Brain microvascular endothelial cell (primary cell): ENCODE results near the gene TBX21.

ENCODE experiments used
- DNase-seq: peaks from one replicate; pipeline ENCODE4 v3.0.0-alpha.2; 2020
- H3K27ac ChIP-seq: fragments of 250-450 bp; sonication (Bioruptor Pico); 2 replicates; pipeline ENCODE4 v1.5.1; 2020; ENCODE audit warnings: mild to moderate bottlenecking, moderate library complexity
- H3K27me3 ChIP-seq: fragments of 250-450 bp; sonication (Bioruptor Pico); replicated peaks from 2 replicates; pipeline ENCODE4 v1.5.1; 2020; ENCODE audit warnings: mild to moderate bottlenecking
- H3K36me3 ChIP-seq: fragments of 250-450 bp; sonication (Bioruptor Pico); replicated peaks from 2 replicates; pipeline ENCODE4 v1.5.1; 2020; ENCODE audit warnings: mild to moderate bottlenecking
- H3K4me3 ChIP-seq: 2 replicates; pipeline ENCODE4 v1.5.1; 2011; ENCODE audit warnings: low read depth, mild to moderate bottlenecking, control low read depth, low read length, moderate library complexity
- CTCF ChIP-seq: IDR thresholded peaks from 2 replicates; pipeline ENCODE4 v1.5.1; 2011; ENCODE audit warnings: low read depth, mild to moderate bottlenecking, moderate library complexity, low read length, control low read depth, inconsistent platforms; ENCODE audit errors: missing control alignments
- in situ Hi-C: cut with HindIII; loops from 2 replicates; pipeline ENCODE4 v1.10.0; 2017; ENCODE audit warnings: low sequenced_read_pairs, low pct_ligation_motif_present

TBX21 gene

GRCh38 chr17:47741793-47742145 lies 8.7 kb downstream of the TBX21 start:
- H3K4me3 ChIP-seq: no peak overlapping the region
- in situ Hi-C loops: no loop called here
- no peak overlapping the region for H3K27ac ChIP-seq
- TF ChIP-seq CTCF: no peak
- peaks cover 25% of the 10 kb centered on the region for H3K27me3 ChIP-seq
- no peak for DNase-seq
- no peaks in the 10 kb centered on the region for H3K36me3 ChIP-seq

DNA sequence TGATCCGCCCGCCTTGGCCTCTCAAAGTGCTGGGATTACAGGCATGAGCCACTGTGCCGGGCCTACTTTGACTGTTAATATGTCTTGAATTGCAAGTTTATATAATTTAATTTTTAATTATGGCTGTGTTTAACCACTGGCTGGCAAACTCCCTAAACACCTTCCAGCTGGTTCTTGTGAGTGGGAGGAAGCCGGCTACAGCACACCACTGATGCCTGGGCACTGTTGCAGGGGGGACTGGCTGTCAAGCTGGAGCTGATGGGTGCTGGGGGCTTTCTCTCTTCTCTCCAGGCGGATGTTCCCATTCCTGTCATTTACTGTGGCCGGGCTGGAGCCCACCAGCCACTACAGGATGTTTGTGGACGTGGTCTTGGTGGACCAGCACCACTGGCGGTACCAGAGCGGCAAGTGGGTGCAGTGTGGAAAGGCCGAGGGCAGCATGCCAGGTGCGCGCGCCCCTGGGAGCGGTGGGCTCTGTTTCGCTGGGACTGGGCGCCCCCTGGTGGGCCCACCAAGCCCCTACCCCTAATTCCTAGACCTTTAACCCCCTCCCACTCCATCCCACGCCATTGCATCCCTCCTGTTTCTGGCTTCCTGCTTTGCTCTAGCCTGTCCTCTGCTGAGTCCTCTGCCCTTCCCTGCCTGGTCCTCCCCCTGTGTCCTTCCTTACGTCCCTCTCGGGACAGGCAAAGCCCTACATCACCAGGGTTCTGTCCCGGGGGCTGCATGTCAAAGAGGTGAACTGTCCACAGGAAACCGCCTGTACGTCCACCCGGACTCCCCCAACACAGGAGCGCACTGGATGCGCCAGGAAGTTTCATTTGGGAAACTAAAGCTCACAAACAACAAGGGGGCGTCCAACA lies 9.5 kb downstream of the TBX21 start:
- peaks cover 29% of the 10 kb centered on the region for H3K27me3 ChIP-seq
- in situ Hi-C loops: no loop called here
- no peak for DNase-seq
- H3K36me3 ChIP-seq: no peaks in the 10 kb centered on the region
- peak; percentile 59 for TF ChIP-seq CTCF
- no peak overlapping the region for H3K27ac ChIP-seq
- no peak overlapping the region for H3K4me3 ChIP-seq

- in situ Hi-C loops: no loop called here
Observed at GRCh38 chr17:47744168-47745036, 11.4 kb downstream of the TBX21 start.

GRCh38 chr17:47745037-47745380 lies 12.0 kb downstream of the TBX21 start:
- no peak for DNase-seq
- H3K27ac ChIP-seq: no peak overlapping the region
- peaks cover 31% of the 10 kb centered on the region for H3K27me3 ChIP-seq
- no peak overlapping the region for H3K4me3 ChIP-seq
- no peaks in the 10 kb centered on the region for H3K36me3 ChIP-seq
- in situ Hi-C loops: no loop called here
- no peak for TF ChIP-seq CTCF

More at GRCh38 chr17:47744168-47745036, 11.4 kb downstream of the TBX21 start:
- peaks cover 29% of the 10 kb centered on the region for H3K27me3 ChIP-seq
- H3K27ac ChIP-seq: no peak overlapping the region
- no peaks in the 10 kb centered on the region for H3K36me3 ChIP-seq
- DNase-seq: no peak
- no peak for TF ChIP-seq CTCF
- no peak overlapping the region for H3K4me3 ChIP-seq

DNA sequence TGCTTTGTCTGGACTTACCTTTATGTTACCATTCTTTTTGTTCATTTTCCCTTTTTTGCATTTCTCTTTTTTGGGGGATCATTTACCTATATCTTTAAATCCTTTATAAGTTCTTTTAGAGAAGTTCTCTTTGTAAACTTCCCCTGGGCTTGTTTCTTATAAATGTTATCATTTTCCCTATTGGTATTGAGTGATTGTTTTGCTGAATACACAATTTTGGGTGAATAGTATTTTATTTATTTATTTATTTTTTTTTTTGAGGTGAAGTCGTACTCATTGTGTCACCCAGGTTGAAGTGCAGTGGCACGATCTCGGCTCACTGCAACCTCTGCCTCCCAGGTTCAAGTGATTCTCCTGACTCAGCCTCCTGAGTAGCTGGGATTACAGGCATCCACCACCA lies 18.4 kb downstream of the TBX21 start:
- Histone ChIP-seq H3K36me3 (no peaks in the 10 kb centered on the region), H3K27ac (no peak overlapping the region), H3K27me3 (peaks cover 7% of the 10 kb centered on the region), H3K4me3 (no peak overlapping the region)
- no peak for DNase-seq
- TF ChIP-seq CTCF: no peak
- in situ Hi-C loops: no loop called here
